A673 (cell line): ENCODE data around the gene RETREG2. TPM values are rescaled to one million over a fixed set of nuclear protein-coding genes. Genes with fewer than 3 reads are reported as not detected.

Source experiments
- BruUV-seq: library from RNA; stranded (reverse); fragments of 400-500 nt; replicated peaks from 2 replicates; lab custom pipeline; 2021; lab: Mats Ljungman, UMichigan
- CTCF ChIA-PET: fragments of 300-600 bp; sonication (Branson Sonifier 250); formaldehyde crosslinking; loops from one replicate; lab custom pipeline; 2022; ENCODE audit warnings: antibody characterized with exemption; lab: Charles Lee
- POLR2A ChIA-PET: fragments of 300-600 bp; sonication (Branson Sonifier 250); formaldehyde crosslinking; loops from one replicate; lab custom pipeline; 2022; ENCODE audit warnings: antibody characterized with exemption; ENCODE audit not compliant: low non-redundant PET; lab: Charles Lee
- DNase-seq: peaks from one replicate; pipeline ENCODE4 v3.0.0-alpha.2; 2015; ENCODE audit warnings: low spot score
- H3K27ac ChIP-seq: fragments of 200-600 bp; sonication (generic); 2 replicates; pipeline ENCODE4 v1.5.1; 2016; ENCODE audit warnings: mixed run types, low read depth, mild to moderate bottlenecking, mixed read lengths, antibody characterized with exemption, low read length; ENCODE audit not compliant: poor library complexity, severe bottlenecking
- H3K27me3 ChIP-seq: fragments of 200-600 bp; sonication (generic); replicated peaks from 2 replicates; pipeline ENCODE4 v1.6.1; 2017; ENCODE audit warnings: mixed run types, low read depth, mild to moderate bottlenecking, mixed read lengths, antibody characterized with exemption, low read length; ENCODE audit not compliant: insufficient read depth, poor library complexity
- H3K36me3 ChIP-seq: fragments of 200-600 bp; sonication (generic); 2 replicates; pipeline ENCODE4 v1.6.1; 2016; ENCODE audit warnings: mixed run types, mild to moderate bottlenecking, mixed read lengths, antibody characterized with exemption, low read length; ENCODE audit not compliant: insufficient read depth, poor library complexity, severe bottlenecking
- H3K4me1 ChIP-seq: fragments of 200-600 bp; sonication (generic); 2 replicates; pipeline ENCODE4 v1.6.1; 2017; ENCODE audit warnings: mixed run types, mild to moderate bottlenecking, mixed read lengths, antibody characterized with exemption, low read length; ENCODE audit not compliant: insufficient read depth, poor library complexity, severe bottlenecking
- H3K4me3 ChIP-seq: fragments of 200-600 bp; sonication (generic); 2 replicates; pipeline ENCODE4 v1.5.1; 2016; ENCODE audit warnings: low read depth, mixed run types, mild to moderate bottlenecking, mixed read lengths, low read length; ENCODE audit not compliant: poor library complexity, severe bottlenecking
- H3K9me3 ChIP-seq: fragments of 200-600 bp; sonication (generic); 2 replicates; pipeline ENCODE4 v1.6.1; 2016; ENCODE audit warnings: mixed run types, low read depth, mild to moderate bottlenecking, mixed read lengths, antibody characterized with exemption, low read length; ENCODE audit not compliant: poor library complexity, severe bottlenecking
- EZH2 ChIP-seq: fragments of 200-600 bp; sonication (generic); IDR thresholded peaks from 2 replicates; pipeline ENCODE4 v1.6.1; 2017; ENCODE audit warnings: borderline replicate concordance, low read depth, mild to moderate bottlenecking, mixed read lengths, antibody characterized with exemption, low read length; ENCODE audit not compliant: poor library complexity, severe bottlenecking
- intact Hi-C: fragments of 100-400 bp; cut with micrococcal nuclease; formaldehyde crosslinking; loops from one replicate; pipeline ENCODE4 v1.10.0; 2022; ENCODE audit not compliant: unreplicated experiment
- total RNA-seq: library from RNA; stranded (reverse); gene quantifications from 2 replicates; pipeline ENCODE4 v1.2.3, GENCODE V29; 2021
- TF ChIP-seq, protein P1 (sequence below): fragments of 300-800, 200-600 bp; sonication (generic); conservative IDR thresholded peaks from 2 replicates; pipeline ENCODE4 v1.5.1; 2017; ENCODE audit warnings: low read depth, mild to moderate bottlenecking, antibody characterized with exemption, low read length, moderate library complexity, mixed read lengths

The RETREG2 gene
- total RNA-seq, 1 experiment from 2014 or later: 59.0 TPM

DNA sequence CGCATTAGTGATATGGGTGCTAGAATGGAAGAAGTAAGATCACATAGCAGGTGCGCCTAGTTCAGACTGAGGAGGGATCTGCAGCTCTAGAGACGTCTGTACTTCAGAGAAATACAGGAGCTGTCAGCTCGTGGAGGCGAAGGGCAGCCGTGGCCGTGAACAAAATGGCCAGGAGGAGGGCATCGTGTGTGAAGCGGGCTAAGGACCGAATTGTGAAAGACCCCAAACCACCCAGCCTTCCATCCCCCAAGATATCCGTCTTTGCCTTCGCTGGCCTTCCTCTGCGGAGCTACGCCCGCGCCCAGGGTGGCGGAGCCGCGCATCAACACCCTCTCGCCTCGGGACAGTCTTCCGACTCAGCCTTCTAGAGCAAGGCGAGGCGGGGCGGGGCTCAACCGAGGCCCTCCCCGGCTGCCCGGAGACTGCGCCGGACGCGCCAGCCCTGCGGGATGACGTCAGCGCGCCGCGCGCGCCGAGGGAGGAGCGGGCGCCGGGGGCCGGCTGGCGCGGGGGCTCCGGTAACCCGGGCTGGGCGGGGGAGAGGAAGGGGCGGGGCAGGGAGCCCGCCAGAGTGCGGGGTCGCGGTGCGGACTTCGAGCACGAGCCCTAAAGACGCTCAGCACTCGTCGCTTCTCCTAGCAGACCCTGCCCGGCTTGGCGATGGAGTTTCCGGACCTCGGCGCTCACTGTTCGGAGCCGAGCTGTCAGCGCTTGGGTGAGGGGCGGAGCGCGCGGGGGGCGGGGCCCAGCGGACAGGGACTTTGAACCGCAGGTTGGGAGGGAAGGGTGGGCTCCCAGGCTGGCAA lies 28.5 kb downstream of the RETREG2 start, which contains the start of gene ZFAND2B:
TSS of gene ZFAND2B (plus strand) at position 455 of the 806 bp plus-strand sequence. CDS start at position 661, 206 bp downstream.
- TF ChIP-seq, protein P1, sequence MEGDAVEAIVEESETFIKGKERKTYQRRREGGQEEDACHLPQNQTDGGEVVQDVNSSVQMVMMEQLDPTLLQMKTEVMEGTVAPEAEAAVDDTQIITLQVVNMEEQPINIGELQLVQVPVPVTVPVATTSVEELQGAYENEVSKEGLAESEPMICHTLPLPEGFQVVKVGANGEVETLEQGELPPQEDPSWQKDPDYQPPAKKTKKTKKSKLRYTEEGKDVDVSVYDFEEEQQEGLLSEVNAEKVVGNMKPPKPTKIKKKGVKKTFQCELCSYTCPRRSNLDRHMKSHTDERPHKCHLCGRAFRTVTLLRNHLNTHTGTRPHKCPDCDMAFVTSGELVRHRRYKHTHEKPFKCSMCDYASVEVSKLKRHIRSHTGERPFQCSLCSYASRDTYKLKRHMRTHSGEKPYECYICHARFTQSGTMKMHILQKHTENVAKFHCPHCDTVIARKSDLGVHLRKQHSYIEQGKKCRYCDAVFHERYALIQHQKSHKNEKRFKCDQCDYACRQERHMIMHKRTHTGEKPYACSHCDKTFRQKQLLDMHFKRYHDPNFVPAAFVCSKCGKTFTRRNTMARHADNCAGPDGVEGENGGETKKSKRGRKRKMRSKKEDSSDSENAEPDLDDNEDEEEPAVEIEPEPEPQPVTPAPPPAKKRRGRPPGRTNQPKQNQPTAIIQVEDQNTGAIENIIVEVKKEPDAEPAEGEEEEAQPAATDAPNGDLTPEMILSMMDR: no peak
- TF ChIP-seq EZH2: no peak
- ChIA-PET CTCF (interaction anchor here (0.6 to 0.9 kb wide), 4 partner anchors 31 to 303 kb away, joined by 3 to 4 read pairs (median 4); partner anchors contain the start of gene CNPPD1), POLR2A (interaction anchor here (0.6 kb wide), 1 partner anchor 33 kb away, joined by 3 read pairs; no protein-coding TSS in a partner anchor)
- no peaks in the 10 kb centered on the region for H3K27me3 ChIP-seq
- H3K36me3 ChIP-seq: peaks cover 29% of the 10 kb centered on the region
- DNase-seq: peak; percentile 96
- H3K4me1 ChIP-seq: peaks cover 15% of the 10 kb centered on the region
- H3K27ac ChIP-seq: peak within 1 kb of the TSS; percentile 78
- intact Hi-C loops: no loop called here
- peak within 1 kb of the TSS; percentile 75 for H3K4me3 ChIP-seq
- H3K9me3 ChIP-seq: no peaks in the 10 kb centered on the region
- BruUV-seq: no TSS peak

DNA sequence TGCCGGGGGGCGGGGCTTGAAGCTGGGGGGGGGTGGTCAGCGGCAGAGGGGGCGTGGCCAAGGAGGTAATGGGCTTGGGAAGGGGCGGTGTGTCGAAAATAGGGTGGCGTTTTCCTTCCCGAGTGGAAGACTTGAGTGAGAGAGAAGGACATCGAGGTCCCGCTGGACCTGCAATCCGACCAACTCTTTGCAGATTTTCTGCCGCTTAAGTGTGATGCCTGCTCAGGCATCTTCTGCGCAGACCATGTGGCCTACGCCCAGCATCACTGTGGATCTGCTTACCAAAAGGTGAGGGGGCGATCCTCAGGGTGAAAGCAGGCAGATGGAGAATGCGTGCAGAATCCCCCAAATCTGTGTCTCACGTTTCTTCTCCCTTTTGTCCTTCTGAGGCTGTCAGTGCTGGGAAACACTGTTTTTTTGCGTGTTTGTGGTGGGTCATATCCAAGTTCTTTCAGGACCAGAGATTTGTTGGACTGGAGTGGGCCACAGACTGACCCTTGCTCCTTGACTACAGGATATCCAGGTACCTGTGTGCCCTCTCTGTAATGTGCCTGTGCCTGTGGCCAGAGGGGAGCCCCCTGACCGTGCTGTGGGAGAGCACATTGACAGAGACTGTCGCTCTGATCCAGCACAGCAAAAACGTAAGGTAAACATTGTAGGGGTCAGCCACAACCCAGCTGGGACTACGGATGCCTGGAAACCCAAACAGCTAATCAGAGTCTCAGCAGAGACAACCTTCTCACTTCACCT lies 29.2 kb downstream of the RETREG2 start:
- no peak for TF ChIP-seq EZH2
- TF ChIP-seq, protein P1: no peak
- no peaks in the 10 kb centered on the region for H3K27me3 ChIP-seq
- H3K27ac ChIP-seq: peak overlapping the region; percentile 78
- CTCF ChIA-PET: interaction anchor here (0.6 to 0.9 kb wide), 3 partner anchors 31 to 303 kb away, joined by 3 to 4 read pairs (median 4); partner anchors contain the start of gene CNPPD1
- intact Hi-C loops: no loop called here
- peaks cover 15% of the 10 kb centered on the region for H3K4me1 ChIP-seq
- H3K36me3 ChIP-seq: peaks cover 29% of the 10 kb centered on the region
- no peak for DNase-seq
- BruUV-seq: TSS peak; percentile 84
- no peaks in the 10 kb centered on the region for H3K9me3 ChIP-seq
- peak overlapping the region; percentile 75 for H3K4me3 ChIP-seq
- POLR2A ChIA-PET: interaction anchor here (0.6 kb wide), 1 partner anchor 181 kb away, joined by 3 read pairs; no protein-coding TSS in a partner anchor

- intact Hi-C loops: no loop called here
- DNase-seq: peak; percentile 61
- CTCF ChIA-PET: no interaction called here
- Histone ChIP-seq H3K9me3 (no peaks in the 10 kb centered on the region), H3K27ac (peak overlapping the region; percentile 68), H3K36me3 (peaks cover 36% of the 10 kb centered on the region), H3K27me3 (no peaks in the 10 kb centered on the region), H3K4me3 (no peak overlapping the region), H3K4me1 (peaks cover 15% of the 10 kb centered on the region)
- no TSS peak for BruUV-seq
- no peak for TF ChIP-seq EZH2
- TF ChIP-seq, protein P1: no peak
- POLR2A ChIA-PET: interaction anchor here (0.6 kb wide), 1 partner anchor 180 kb away, joined by 3 read pairs; no protein-coding TSS in a partner anchor
These were observed 30.0 kb downstream of the RETREG2 start for GRCh38 chr2:219207884-219208740.
